HEK293T (cell line): ENCODE data around the gene LRP5.

ENCODE experiments used
- BHLHE40 ChIP-seq: fragments of 450-650 bp; IDR thresholded peaks from 2 replicates; pipeline ENCODE4 v1.6.1; 2016; ENCODE audit warnings: mild to moderate bottlenecking, moderate library complexity, borderline replicate concordance
- FOXK2 ChIP-seq: fragments of 450-650 bp; IDR thresholded peaks from 2 replicates; pipeline ENCODE4 v1.6.1; 2016; ENCODE audit warnings: mild to moderate bottlenecking
- NFRKB ChIP-seq: fragments of 450-650 bp; IDR thresholded peaks from 2 replicates; pipeline ENCODE4 v1.6.1; 2016; ENCODE audit warnings: mild to moderate bottlenecking, moderate library complexity
- PKNOX1 ChIP-seq: fragments of 450-650 bp; IDR thresholded peaks from 2 replicates; pipeline ENCODE4 v1.6.1; 2016
- SP1 ChIP-seq: fragments of 450-650 bp; IDR thresholded peaks from 2 replicates; pipeline ENCODE4 v1.6.1; 2017

GRCh38 chr11:68282861-68283230, 29.5 kb upstream of the LRP5 start:
- TF ChIP-seq NFRKB (no peak), PKNOX1 (no peak), FOXK2 (no peak), BHLHE40 (no peak), SP1 (no peak)
